Lung (tissue), 12 donors: Measurements from ENCODE around the gene FAT1. TPM values are rescaled to one million over a fixed set of nuclear protein-coding genes. Genes with fewer than 3 reads are reported as not detected.
A peak's percentile ranks its signal among the peaks of the same experiment; 100 is the strongest.

ENCODE experiments used
- ATAC-seq: fragments of 200-7000 bp; cut with Tn5 transposase; one replicate; pipeline ENCODE4 v1.9.1; 2020; ENCODE audit warnings: moderate number of reproducible peaks; ENCODE audit not compliant: insufficient read depth, low FRiP score
- DNase-seq, 3 donors: peaks; one replicate each; pipeline ENCODE4 v3.0.0-alpha.2; 2013 to 2017
- H3K27ac ChIP-seq, 2 donors: one replicate each; pipeline ENCODE4 v1.5.1; 2013; ENCODE audit warnings: mild to moderate bottlenecking in 2 of 2, moderate library complexity in 2 of 2, control low read depth in 1 of 2, inconsistent platforms in 1 of 2, low read depth in 1 of 2, low read length in 1 of 2
- H3K27me3 ChIP-seq, 3 donors: one replicate each; pipeline ENCODE4 v1.5.1; 2013; ENCODE audit warnings: low read length in 2 of 3; ENCODE audit not compliant: control insufficient read depth in 3 of 3, insufficient read depth in 3 of 3
- H3K36me3 ChIP-seq, 4 donors: one replicate each; pipeline ENCODE4 v1.5.1; 2013; ENCODE audit warnings: low read length in 4 of 4, mild to moderate bottlenecking in 1 of 4, moderate library complexity in 1 of 4; ENCODE audit not compliant: control insufficient read depth in 4 of 4, insufficient read depth in 4 of 4
- H3K4me1 ChIP-seq, 5 donors: one replicate each; pipeline ENCODE4 v1.5.1; 2013; ENCODE audit warnings: low read length in 5 of 5, mild to moderate bottlenecking in 2 of 5, moderate library complexity in 1 of 5; ENCODE audit not compliant: control insufficient read depth in 5 of 5, insufficient read depth in 5 of 5
- H3K4me3 ChIP-seq: one replicate; pipeline ENCODE4 v1.5.1; 2013; ENCODE audit warnings: mild to moderate bottlenecking, control low read depth, moderate library complexity
- H3K9ac ChIP-seq, 2 donors: one replicate each; pipeline ENCODE4 v1.5.1; 2013; ENCODE audit warnings: low read length in 2 of 2, control low read depth in 1 of 2; ENCODE audit not compliant: insufficient read depth in 1 of 2
- H3K9me3 ChIP-seq, 4 donors: one replicate each; pipeline ENCODE4 v1.5.1; 2013; ENCODE audit warnings: low read length in 3 of 4, mild to moderate bottlenecking in 1 of 4, moderate library complexity in 1 of 4; ENCODE audit not compliant: control insufficient read depth in 4 of 4, insufficient read depth in 3 of 4
- CTCF ChIP-seq: IDR thresholded peaks from 2 replicates; pipeline ENCODE4 v1.5.1; 2012; ENCODE audit warnings: mild to moderate bottlenecking; ENCODE audit errors: control extremely low read depth, extremely low read depth
- WGBS, 2 donors: extraction: QIAGEN DNeasy Blood & Tissue Kit; methylation state at CpG; one replicate each; pipeline ENCODE4 v1.1.7; 2013; 5-methylcytosine and 5-hydroxymethylcytosine counted together
- polyA plus RNA-seq, 2 donors: library from polyadenylated mRNA; stranded (reverse); fragments of 200-250 nt; gene quantifications; one replicate each; pipeline ENCODE4 v1.2.1, GENCODE V29; 2013
- total RNA-seq, 2 donors: library from RNA; depleted of rRNA in 1 of 2; stranded (reverse); fragments of >200 nt in 1 of 2; gene quantifications; one replicate each; pipeline ENCODE4 v1.2.1, GENCODE V29; 2014 to 2021
- donor health status: control.
- donor health status: control.
- donor health status: Bipolar disorder and iron deficiency.
- donor health status: healthy.
- donor health status: DM: yes; HTN: yes; CAD: no.

The FAT1 gene
- total and polyA plus RNA-seq, 4 donors = 19.4 to 318 (median 72.3) TPM

- Histone ChIP-seq H3K9ac (no peak overlapping the region), H3K4me1 (peaks cover 0 to 14% (median 5%) of the 10 kb centered on the region in 5 donors), H3K27me3 (no peaks in the 10 kb centered on the region), H3K4me3 (no peak overlapping the region), H3K27ac (no peak overlapping the region), H3K36me3 (peaks cover 0 to 12% (median 5%) of the 10 kb centered on the region in 4 donors), H3K9me3 (peaks cover 0 to 2% (median 0%) of the 10 kb centered on the region in 4 donors)
- no peak for TF ChIP-seq CTCF
- DNase-seq (no peak), ATAC-seq (no peak)
- WGBS, 2 donors = 89 to 90% methylated on average over 3 of the region's 3 CpGs
Measured at GRCh38 chr4:186650401-186651180, 73.1 kb downstream of the FAT1 start.

DNA sequence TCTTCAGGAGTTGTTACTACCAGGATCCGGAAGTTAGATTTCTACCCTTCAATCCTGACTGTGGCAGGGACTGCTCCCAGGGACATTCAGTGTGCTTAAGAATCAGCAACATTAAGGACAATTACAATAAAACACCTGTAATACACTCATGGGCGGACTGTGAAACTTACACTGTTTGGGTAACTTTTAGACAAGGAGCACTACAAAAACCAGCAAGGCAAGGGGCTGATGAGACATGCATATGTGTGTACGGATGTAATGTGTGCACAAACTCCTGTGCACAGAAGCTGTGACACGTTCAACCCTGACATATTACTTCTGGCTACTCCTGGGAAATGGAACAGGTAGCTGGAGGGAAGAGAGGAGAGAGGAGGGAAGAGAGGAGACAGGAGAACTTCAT is 75.8 kb downstream of the FAT1 start:
- no peak for TF ChIP-seq CTCF
- Histone ChIP-seq H3K27ac (no peak overlapping the region), H3K9me3 (peaks cover 0 to 2% (median 0%) of the 10 kb centered on the region in 4 donors), H3K27me3 (no peaks in the 10 kb centered on the region), H3K4me1 (peaks cover 0 to 14% (median 7%) of the 10 kb centered on the region in 5 donors), H3K9ac (no peak overlapping the region), H3K4me3 (no peak overlapping the region), H3K36me3 (peaks cover 0 to 14% (median 5%) of the 10 kb centered on the region in 4 donors)
- ATAC-seq (no peak), DNase-seq (no peak)
- 84 to 87% methylated on average over 4 of the region's 4 CpGs for WGBS, 2 donors

- Histone ChIP-seq H3K36me3 (peaks cover 0 to 9% (median 2%) of the 10 kb centered on the region in 4 donors), H3K9ac (no peak overlapping the region), H3K4me1 (peaks cover 0 to 7% (median 0%) of the 10 kb centered on the region in 5 donors), H3K9me3 (no peaks in the 10 kb centered on the region), H3K27ac (no peak overlapping the region), H3K27me3 (no peaks in the 10 kb centered on the region), H3K4me3 (no peak overlapping the region)
- ATAC-seq = no peak
- 77 to 85% methylated on average over 9 of the region's 9 CpGs for WGBS, 2 donors
- no peak for TF ChIP-seq CTCF
- peak in 1 of 3 donors; percentile 17 for DNase-seq
Measured at GRCh38 chr4:186644737-186645261, 78.9 kb downstream of the FAT1 start.
